Upper lobe of right lung (tissue), 1 donor: Measurements from ENCODE around the gene ATL2. TPM values are rescaled to one million over a fixed set of nuclear protein-coding genes. Genes with fewer than 3 reads are reported as not detected.

Experiments
- ATAC-seq: fragments of 200-7000 bp; cut with Tn5 transposase; one replicate; pipeline ENCODE4 v1.9.1; 2020; ENCODE audit warnings: mild to moderate bottlenecking, moderate library complexity
- DNase-seq: peaks from one replicate; pipeline ENCODE4 v3.0.0-alpha.2; 2020
- H3K27ac ChIP-seq: fragments of 200-600 bp; one replicate; pipeline ENCODE4 v1.8.0; 2022
- H3K27me3 ChIP-seq: fragments of 200-600 bp; one replicate; pipeline ENCODE4 v1.8.0; 2022; ENCODE audit warnings: mild to moderate bottlenecking
- H3K36me3 ChIP-seq: fragments of 200-600 bp; one replicate; pipeline ENCODE4 v1.8.0; 2022
- H3K4me1 ChIP-seq: fragments of 200-600 bp; one replicate; pipeline ENCODE4 v1.8.0; 2022
- H3K4me3 ChIP-seq: fragments of 200-600 bp; one replicate; pipeline ENCODE4 v1.8.0; 2022; ENCODE audit warnings: mild to moderate bottlenecking
- H3K9me3 ChIP-seq: fragments of 200-600 bp; one replicate; pipeline ENCODE4 v1.8.0; 2022
- CTCF ChIP-seq: fragments of 200-600 bp; IDR thresholded peaks from one replicate; pipeline ENCODE4 v1.8.0; 2022; ENCODE audit warnings: antibody characterized with exemption
- intact Hi-C: fragments of 100-400 bp; cut with DNase I; formaldehyde crosslinking; loops from one replicate; pipeline ENCODE4 v1.11.0; 2022
- total RNA-seq: library from RNA; stranded (reverse); fragmentation: NEBNext Ultra II Directional; extraction: Animal tissue kit (Norgen Biotek cat#: 25700); gene quantifications from one replicate; pipeline ENCODE4 v1.2.1, GENCODE V29; 2021
- donor health status: DM: no; HTN: yes; CAD: no; lungs with severe emphysema.

The ATL2 gene
- total RNA-seq, 1 donor from 2014 or later: 69.1 TPM

DNA sequence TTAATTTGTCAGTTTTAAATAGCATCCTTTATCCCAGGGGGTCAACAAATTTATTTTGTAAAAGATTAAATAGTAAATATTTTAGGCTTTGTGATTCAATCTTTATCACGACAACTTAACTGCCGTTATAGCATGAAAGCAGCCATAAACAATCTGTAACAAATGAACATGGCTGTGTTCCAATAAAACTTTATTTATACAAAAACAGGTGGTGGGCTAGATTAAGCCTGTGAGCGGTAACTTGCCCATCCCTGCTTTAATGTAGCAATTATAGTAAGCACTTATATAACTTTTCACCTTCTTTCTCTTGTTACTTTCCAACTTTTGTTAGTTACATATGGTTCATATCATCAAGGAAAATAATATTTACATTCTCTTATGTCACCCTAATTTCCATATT lies 121.9 kb downstream of the ATL2 start:
- no peaks in the 10 kb centered on the region for H3K9me3 ChIP-seq
- no peak for DNase-seq
- no peak overlapping the region for H3K4me3 ChIP-seq
- H3K27me3 ChIP-seq: no peaks in the 10 kb centered on the region
- H3K27ac ChIP-seq: no peak overlapping the region
- intact Hi-C loops: no loop called here
- TF ChIP-seq CTCF: no peak
- no peak for ATAC-seq
- no peaks in the 10 kb centered on the region for H3K36me3 ChIP-seq
- no peaks in the 10 kb centered on the region for H3K4me1 ChIP-seq

DNA sequence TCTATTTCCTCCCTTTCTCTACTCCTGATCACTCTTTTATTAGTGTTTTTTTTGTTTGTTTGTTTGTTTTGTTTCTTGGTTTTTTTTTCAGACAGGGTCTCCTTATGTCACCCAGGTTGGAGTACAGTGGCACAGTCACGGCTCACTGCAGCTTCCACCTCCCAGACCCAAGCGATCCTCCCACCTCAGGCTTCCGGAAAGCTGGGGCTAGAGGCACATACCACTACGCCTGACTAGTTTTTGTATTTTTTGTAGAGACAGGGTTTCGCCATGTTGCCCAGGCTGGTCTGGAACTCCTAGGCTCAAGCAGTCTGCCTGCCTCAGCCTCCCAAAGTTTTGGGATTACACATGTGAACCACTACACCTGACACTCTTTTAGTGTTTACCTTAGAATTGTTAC lies 122.3 kb downstream of the ATL2 start:
- H3K4me3 ChIP-seq: no peak overlapping the region
- no peaks in the 10 kb centered on the region for H3K27me3 ChIP-seq
- no peak for TF ChIP-seq CTCF
- ATAC-seq (no peak), DNase-seq (no peak)
- no peaks in the 10 kb centered on the region for H3K4me1 ChIP-seq
- H3K9me3 ChIP-seq: no peaks in the 10 kb centered on the region
- H3K36me3 ChIP-seq: no peaks in the 10 kb centered on the region
- intact Hi-C loops: no loop called here
- no peak overlapping the region for H3K27ac ChIP-seq

DNA sequence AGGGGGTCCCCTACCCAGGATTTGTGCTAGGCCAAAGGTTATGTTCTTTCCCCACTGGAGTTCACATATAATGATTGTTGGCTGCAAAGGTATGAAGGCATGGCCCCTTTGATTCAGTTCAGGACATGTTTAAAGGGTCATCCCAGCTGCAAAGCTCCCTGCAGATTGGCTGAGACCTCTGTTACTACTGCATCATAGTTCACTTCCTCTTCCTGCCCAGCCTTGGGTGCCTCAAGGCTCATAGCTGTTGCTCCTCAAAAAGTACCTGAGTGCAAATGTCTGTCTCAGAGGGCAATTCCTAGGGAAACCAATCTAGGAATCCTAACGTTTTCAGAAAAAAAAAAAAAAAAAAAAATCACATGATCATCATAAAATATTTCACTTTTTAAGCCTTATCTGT lies 125.1 kb downstream of the ATL2 start:
- intact Hi-C loops: no loop called here
- no peak for TF ChIP-seq CTCF
- Histone ChIP-seq H3K27ac (no peak overlapping the region), H3K4me3 (no peak overlapping the region), H3K27me3 (no peaks in the 10 kb centered on the region), H3K36me3 (no peaks in the 10 kb centered on the region), H3K9me3 (no peaks in the 10 kb centered on the region), H3K4me1 (no peaks in the 10 kb centered on the region)
- DNase-seq: no peak
- ATAC-seq: no peak

DNA sequence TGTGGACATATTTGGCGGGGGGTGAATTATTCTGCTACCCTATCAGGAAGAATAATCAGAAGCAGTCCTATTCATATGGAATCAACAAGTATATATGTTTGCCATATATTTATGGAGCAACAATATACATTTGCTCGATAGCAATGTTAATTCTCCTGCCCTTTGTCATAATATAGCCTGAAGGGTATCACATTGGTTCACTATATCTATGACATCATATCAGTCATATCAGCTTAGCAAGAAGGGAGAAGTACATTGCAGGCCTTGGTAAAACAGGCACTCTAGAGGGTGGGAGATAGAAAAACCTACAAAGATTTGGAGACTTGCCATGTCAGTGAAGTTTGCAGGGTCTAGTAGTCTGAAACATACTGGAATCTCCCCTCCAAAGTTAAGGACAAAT lies 128.4 kb downstream of the ATL2 start:
- ATAC-seq: no peak
- no peaks in the 10 kb centered on the region for H3K4me1 ChIP-seq
- intact Hi-C loops: no loop called here
- no peaks in the 10 kb centered on the region for H3K9me3 ChIP-seq
- no peak overlapping the region for H3K4me3 ChIP-seq
- no peaks in the 10 kb centered on the region for H3K27me3 ChIP-seq
- no peak for DNase-seq
- no peak overlapping the region for H3K27ac ChIP-seq
- no peak for TF ChIP-seq CTCF
- no peaks in the 10 kb centered on the region for H3K36me3 ChIP-seq

- H3K9me3 ChIP-seq: no peaks in the 10 kb centered on the region
- H3K36me3 ChIP-seq: no peaks in the 10 kb centered on the region
- ATAC-seq (no peak), DNase-seq (no peak)
- no peak overlapping the region for H3K27ac ChIP-seq
- no peaks in the 10 kb centered on the region for H3K4me1 ChIP-seq
- no peaks in the 10 kb centered on the region for H3K27me3 ChIP-seq
- no peak for TF ChIP-seq CTCF
- intact Hi-C loops: no loop called here
- no peak overlapping the region for H3K4me3 ChIP-seq
Observed at GRCh38 chr2:38248255-38248654, 128.8 kb downstream of the ATL2 start.

- Histone ChIP-seq H3K36me3 (no peaks in the 10 kb centered on the region), H3K4me1 (no peaks in the 10 kb centered on the region), H3K27ac (no peak overlapping the region), H3K27me3 (no peaks in the 10 kb centered on the region), H3K4me3 (no peak overlapping the region), H3K9me3 (no peaks in the 10 kb centered on the region)
- intact Hi-C loops: no loop called here
- ATAC-seq: no peak
- DNase-seq: no peak
- TF ChIP-seq CTCF: no peak
Observed at GRCh38 chr2:38246105-38246504, 131.0 kb downstream of the ATL2 start.
